HepG2 (cell line): ENCODE results near the gene SRCIN1. TPM values are rescaled to one million over a fixed set of nuclear protein-coding genes. Genes with fewer than 3 reads are reported as not detected.

Experiments used
- ATF5 ChIP-seq: sonication (generic); formaldehyde crosslinking; IDR thresholded peaks from 2 replicates; pipeline ENCODE4 v1.4.0; 2020; ENCODE audit warnings: mild to moderate bottlenecking, low read depth, missing genetic modification reagents
- HOXA3 ChIP-seq: sonication (generic); formaldehyde crosslinking; IDR thresholded peaks from 2 replicates; pipeline ENCODE4 v1.5.0; 2020; ENCODE audit warnings: missing genetic modification reagents
- PCBP2 ChIP-seq: fragments of 200-400 bp; formaldehyde crosslinking; optimal IDR thresholded peaks from 2 replicates; pipeline ENCODE3; 2018; ENCODE audit warnings: low read length, low read depth; ENCODE audit not compliant: poor library complexity, severe bottlenecking
- TAF15 ChIP-seq: fragments of 200-400 bp; formaldehyde crosslinking; IDR thresholded peaks from one replicate; pipeline ENCODE4 v1.6.1; 2018; ENCODE audit warnings: mild to moderate bottlenecking, low read depth, low read length; ENCODE audit not compliant: poor library complexity, severe bottlenecking
- TGIF2 ChIP-seq: IDR thresholded peaks from 2 replicates; pipeline ENCODE4 v1.6.1; 2016; ENCODE audit warnings: control low read depth, missing compliant biosample characterization
- ZBTB43 ChIP-seq: sonication (generic); formaldehyde crosslinking; conservative IDR thresholded peaks from 2 replicates; pipeline ENCODE4 v1.4.0; 2020; ENCODE audit warnings: missing genetic modification reagents
- ZNF574 ChIP-seq: sonication (generic); formaldehyde crosslinking; IDR thresholded peaks from 2 replicates; pipeline ENCODE4 v1.4.0; 2020; ENCODE audit warnings: missing genetic modification reagents
- ZNF646 ChIP-seq: sonication (generic); formaldehyde crosslinking; IDR thresholded peaks from 2 replicates; pipeline ENCODE4 v1.9.0; 2021; ENCODE audit warnings: mild to moderate bottlenecking, missing genetic modification reagents
- polyA plus RNA-seq, 8 experiments: library from polyadenylated mRNA; depleted of rRNA in 3 of 8; stranded (reverse) in 7 of 8; unstranded in 1 of 8; fragments of >200 nt; fragmentation: Illumina TruSeq in 4 of 8; extraction: Trizol in 4 of 8; gene quantifications; 2 replicates each; pipeline versions ENCODE4 v1.2.1 to v1.2.3, GENCODE V29; 2011 to 2016; ENCODE audit warnings: low read depth in 4 of 8, missing spikeins in 1 of 8, mixed read lengths in 1 of 8; ENCODE audit not compliant: insufficient read depth in 1 of 8
- total RNA-seq, 5 experiments: library from RNA; depleted of rRNA; stranded (reverse); fragments of >200 nt; fragmentation: Illumina TruSeq; extraction: Trizol; gene quantifications; 2 replicates each; pipeline ENCODE4 v1.2.3, GENCODE V29; 2016; ENCODE audit warnings: low read depth in 1 of 5

The SRCIN1 gene
- total and polyA plus RNA-seq, 2 of the 13 experiments (the other 11 are each of a cell fraction or from before 2014, with no cell fraction given) = 1.2 to 9.6 TPM

GRCh38 chr17:38540514-38541045 lies 65.2 kb downstream of the SRCIN1 start (continued):
- TF ChIP-seq ZNF574 (CRISPR knock-in tag) (no peak), PCBP2 (no peak), ATF5 (no peak), ZBTB43 (CRISPR knock-in tag) (no peak), HOXA3 (CRISPR knock-in tag) (no peak), TGIF2 (no peak), ZNF646 (no peak), TAF15 (no peak)
- TF ChIP-seq, all 625 proteins: peak for 0
